G401 (cell line): ENCODE measurements around the gene TRMT1. TPM values are rescaled to one million over a fixed set of nuclear protein-coding genes. Genes with fewer than 3 reads are reported as not detected.
"Not testable (repeated sequence)": the region's sequence is repeated elsewhere in the genome, so short reads cannot be mapped to it uniquely, and the experiment has no call there.

Source experiments
- DNase-seq: peaks from one replicate; pipeline ENCODE4 v3.0.0-alpha.2; 2015; ENCODE audit warnings: low spot score
- in situ Hi-C: cut with HindIII; loops from 2 replicates; pipeline ENCODE4 v1.10.0; 2016; ENCODE audit warnings: low sequenced_read_pairs, mixed read lengths
- total RNA-seq: library from RNA; depleted of rRNA; stranded (reverse); fragments of >200 nt; shearing (Covaris generic); gene quantifications from 2 replicates; pipeline ENCODE4 v1.2.3, GENCODE V29; 2014; rRNA removed

The TRMT1 gene
- 86.8 and 87.0 TPM in 2 replicates for total RNA-seq

GRCh38 chr19:13116282-13117175, at the start of gene TRMT1:
Gene TRMT1 (minus strand): TSS chr19:13116740. CDS start chr19:13116399, 341 bp downstream.
- peak; percentile 91 for DNase-seq
- in situ Hi-C loops, result no loop called here

- in situ Hi-C loops, result not testable (repeated sequence)
Measured at GRCh38 chr19:13166151-13166550, 49.6 kb upstream of the TRMT1 start.

GRCh38 chr19:13165162-13165997, 48.8 kb upstream of the TRMT1 start:
- in situ Hi-C loops, result no loop called here
- no peak for DNase-seq

More at GRCh38 chr19:13166151-13166550, 49.6 kb upstream of the TRMT1 start:
- DNase-seq, result not testable (repeated sequence)

- peak; percentile 58 for DNase-seq
- in situ Hi-C loops, result no loop called here
Measured at GRCh38 chr19:13164343-13165161, 48.0 kb upstream of the TRMT1 start.

- in situ Hi-C loops, result no loop called here
- DNase-seq, result peak; percentile 57
Measured at GRCh38 chr19:13163609-13164342, 47.2 kb upstream of the TRMT1 start.

GRCh38 chr19:13162724-13163608, 46.4 kb upstream of the TRMT1 start:
- DNase-seq, result peak; percentile 92
- in situ Hi-C loops, result no loop called here

- in situ Hi-C loops, result no loop called here
- DNase-seq, result no peak
Measured at GRCh38 chr19:13160557-13160956, 44.0 kb upstream of the TRMT1 start.

GRCh38 chr19:13159713-13160112, 43.2 kb upstream of the TRMT1 start:
- no peak for DNase-seq
- in situ Hi-C loops, result no loop called here

- DNase-seq, result peak; percentile 47
- in situ Hi-C loops, result no loop called here
Measured at GRCh38 chr19:13155472-13156359, 39.2 kb upstream of the TRMT1 start.

GRCh38 chr19:13154911-13155471, 38.5 kb upstream of the TRMT1 start:
- DNase-seq, result peak; percentile 47
- in situ Hi-C loops, result no loop called here

- peak; percentile 52 for DNase-seq
- in situ Hi-C loops, result no loop called here
Measured at GRCh38 chr19:13154241-13154778, 37.8 kb upstream of the TRMT1 start.

GRCh38 chr19:13153569-13154240, 37.2 kb upstream of the TRMT1 start:
- in situ Hi-C loops, result no loop called here
- no peak for DNase-seq

GRCh38 chr19:13152974-13153568, 36.5 kb upstream of the TRMT1 start:
- in situ Hi-C loops, result no loop called here

GRCh38 chr19:13152356-13152973, 35.9 kb upstream of the TRMT1 start:
- DNase-seq, result no peak
- in situ Hi-C loops, result no loop called here

More at GRCh38 chr19:13152974-13153568, 36.5 kb upstream of the TRMT1 start:
- peak; percentile 98 for DNase-seq
